CD14-positive monocyte (primary cell): Measurements from ENCODE around the gene OTUD3. TPM values are rescaled to one million over a fixed set of nuclear protein-coding genes. Genes with fewer than 3 reads are reported as not detected.

Experiments used
- DNase-seq, 3 donors: peaks; one replicate each; pipeline ENCODE4 v3.0.0-alpha.2; 2011 to 2022
- H2AFZ ChIP-seq: 2 replicates; pipeline ENCODE4 v1.6.0; 2012; ENCODE audit warnings: mild to moderate bottlenecking, low read depth, low read length, inconsistent platforms; ENCODE audit not compliant: insufficient read depth, poor library complexity, severe bottlenecking
- H3K27ac ChIP-seq, 2 donors: 1 replicate in 1 of 2; 2 replicates in 1 of 2; pipeline ENCODE4 v1.5.1; 2012 to 2013; ENCODE audit warnings: low read length in 2 of 2, control low read depth in 1 of 2, inconsistent platforms in 1 of 2, low read depth in 1 of 2, mild to moderate bottlenecking in 1 of 2
- H3K27me3 ChIP-seq, 2 donors: one replicate each; pipeline versions ENCODE4 v1.6.0 to v1.6.1; 2011 to 2013; ENCODE audit warnings: low read length in 2 of 2; ENCODE audit not compliant: control insufficient read depth in 2 of 2, insufficient read depth in 2 of 2
- H3K36me3 ChIP-seq, 2 donors: replicated peaks in 1 of 2; 1 replicate in 1 of 2; 2 replicates in 1 of 2; pipeline versions ENCODE4 v1.5.1 to v1.6.1; 2012 to 2013; ENCODE audit warnings: low read length in 2 of 2, control low read depth in 1 of 2, inconsistent platforms in 1 of 2, mild to moderate bottlenecking in 1 of 2; ENCODE audit not compliant: insufficient read depth in 2 of 2, control insufficient read depth in 1 of 2
- H3K4me1 ChIP-seq, 2 donors: 1 replicate in 1 of 2; 2 replicates in 1 of 2; pipeline versions ENCODE4 v1.5.1 to v1.6.1; 2012 to 2013; ENCODE audit warnings: low read length in 2 of 2, control low read depth in 1 of 2, inconsistent platforms in 1 of 2, mild to moderate bottlenecking in 1 of 2, moderate library complexity in 1 of 2; ENCODE audit not compliant: insufficient read depth in 2 of 2, control insufficient read depth in 1 of 2
- H3K4me2 ChIP-seq: replicated peaks from 2 replicates; pipeline ENCODE3; 2012; ENCODE audit warnings: low read length, moderate library complexity, mild to moderate bottlenecking; ENCODE audit not compliant: poor library complexity, severe bottlenecking; ENCODE audit errors: extremely low read depth
- H3K4me3 ChIP-seq, 3 experiments: fragments of 200-600 bp in 1 of 3; sonication (generic) in 1 of 3; replicated peaks in 1 of 3; 1 replicate in 2 of 3; 2 replicates in 1 of 3; pipeline ENCODE4 v1.5.1; 2011 to 2013; ENCODE audit warnings: low read length in 3 of 3, mild to moderate bottlenecking in 3 of 3, control low read depth in 2 of 3, low read depth in 2 of 3, inconsistent platforms in 1 of 3, moderate library complexity in 1 of 3
- H3K79me2 ChIP-seq: 2 replicates; pipeline ENCODE4 v1.6.0; 2012; ENCODE audit warnings: mild to moderate bottlenecking, control low read depth, inconsistent platforms, low read length, moderate library complexity; ENCODE audit not compliant: insufficient read depth
- H3K9ac ChIP-seq: 2 replicates; pipeline ENCODE4 v1.6.0; 2017; ENCODE audit warnings: low read length, mild to moderate bottlenecking; ENCODE audit not compliant: insufficient read depth, poor library complexity, severe bottlenecking
- H3K9me3 ChIP-seq, 2 donors: replicated peaks in 1 of 2; 1 replicate in 1 of 2; 2 replicates in 1 of 2; pipeline versions ENCODE4 v1.5.1 to v1.6.1; 2012 to 2013; ENCODE audit warnings: low read length in 2 of 2, control low read depth in 1 of 2; ENCODE audit not compliant: control insufficient read depth in 1 of 2, insufficient read depth in 1 of 2
- H4K20me1 ChIP-seq: 2 replicates; pipeline ENCODE4 v1.6.0; 2012; ENCODE audit warnings: mild to moderate bottlenecking, low read length, control low read depth, moderate library complexity; ENCODE audit not compliant: insufficient read depth
- H3K27ac Mint-ChIP-seq, 7 donors: one replicate each; pipeline ENCODE4 v1.8.0; 2020; ENCODE audit warnings: mild to moderate bottlenecking in 7 of 7, mixed read lengths in 7 of 7, moderate library complexity in 6 of 7, inconsistent platforms in 2 of 7
- H3K27me3 Mint-ChIP-seq, 3 donors: one replicate each; pipeline ENCODE4 v1.8.0; 2021 to 2022; ENCODE audit warnings: low read depth in 3 of 3, mild to moderate bottlenecking in 3 of 3, mixed read lengths in 3 of 3, moderate library complexity in 3 of 3, inconsistent platforms in 1 of 3
- H3K36me3 Mint-ChIP-seq, 2 donors: one replicate each; pipeline ENCODE4 v1.8.0; 2020; ENCODE audit warnings: mixed read lengths in 2 of 2, inconsistent platforms in 1 of 2, mild to moderate bottlenecking in 1 of 2
- H3K4me1 Mint-ChIP-seq: one replicate; pipeline ENCODE4 v1.8.0; 2020; ENCODE audit warnings: mild to moderate bottlenecking, mixed read lengths
- H3K4me3 Mint-ChIP-seq, 2 donors: one replicate each; pipeline ENCODE4 v1.8.0; 2020; ENCODE audit warnings: mild to moderate bottlenecking in 2 of 2, mixed read lengths in 2 of 2, moderate library complexity in 1 of 2
- H3K9me3 Mint-ChIP-seq, 7 donors: one replicate each; pipeline ENCODE4 v1.8.0; 2020 to 2022; ENCODE audit warnings: mixed read lengths in 7 of 7, mild to moderate bottlenecking in 6 of 7, moderate library complexity in 6 of 7, inconsistent platforms in 2 of 7
- CTCF ChIP-seq: fragments of 200-600 bp; IDR thresholded peaks from one replicate; pipeline ENCODE4 v1.8.0; 2022; ENCODE audit warnings: antibody characterized with exemption, mild to moderate bottlenecking
- WGBS: methylation state at CpG from one replicate; pipeline ENCODE4 v1.1.5; 2013; ENCODE audit warnings: missing lambda C conversion rate; ENCODE audit not compliant: insufficient coverage; 5-methylcytosine and 5-hydroxymethylcytosine counted together
- intact Hi-C, 2 donors: fragments of 100-400 bp; cut with micrococcal nuclease; formaldehyde crosslinking; loops; one replicate each; pipeline versions ENCODE4 v1.15.0 to v1.15.1; 2023
- polyA plus RNA-seq, 3 donors: library from polyadenylated mRNA; depleted of rRNA in 1 of 3; unstranded in 2 of 3; stranded (reverse) in 1 of 3; fragments of 300-500 nt in 2 of 3; fragments of >200 nt in 1 of 3; fragmentation: Illumina TruSeq in 2 of 3; gene quantifications; 1 replicate in 2 of 3; 2 replicates in 1 of 3; pipeline ENCODE4 v1.2.3, GENCODE V29; 2012 to 2021

OTUD3 gene
- polyA plus RNA-seq, 3 donors: 0.05 to 3.8 (median 1.2) TPM

DNA sequence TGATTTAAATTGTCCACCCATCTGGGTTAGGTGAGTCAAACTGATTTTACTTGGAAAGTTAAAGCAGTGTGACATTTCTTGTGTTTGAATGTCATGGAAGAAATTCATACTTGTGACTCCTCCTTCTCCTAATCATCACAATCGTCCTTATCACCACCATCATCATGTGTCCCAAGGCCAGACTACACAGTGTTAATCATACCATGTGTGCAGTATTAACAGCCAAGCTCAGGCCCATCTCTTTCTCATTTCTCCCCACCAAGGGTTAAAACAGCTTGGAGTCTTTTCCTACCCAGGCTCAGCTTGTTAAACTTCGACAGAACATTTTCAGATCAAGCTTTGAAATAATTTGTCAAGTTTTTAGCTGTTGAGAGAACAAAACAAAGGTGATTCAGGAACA, 63.7 kb downstream of the OTUD3 start:
- Mint-ChIP-seq H3K4me1 (no peaks in the 10 kb centered on the region), H3K36me3 (no peaks in the 10 kb centered on the region), H3K9me3 (peaks cover 0 to 5% (median 0%) of the 10 kb centered on the region in 7 donors), H3K27ac (no peak overlapping the region), H3K27me3 (peaks cover 2 to 25% (median 14%) of the 10 kb centered on the region in 3 donors), H3K4me3 (no peak overlapping the region)
- Histone ChIP-seq H3K27me3 (peaks cover 2 to 5% of the 10 kb centered on the region in 2 donors), H2AFZ (no peak overlapping the region), H3K36me3 (no peaks in the 10 kb centered on the region), H3K4me3 (no peak overlapping the region), H3K9ac (no peak overlapping the region), H3K4me1 (no peaks in the 10 kb centered on the region), H3K27ac (no peak overlapping the region), H3K9me3 (no peaks in the 10 kb centered on the region), H3K4me2 (no peak overlapping the region), H3K79me2 (no peaks in the 10 kb centered on the region), H4K20me1 (no peaks in the 10 kb centered on the region)
- intact Hi-C loops: no loop called here
- 63% methylated on average over 1 of the region's 2 CpGs for WGBS
- TF ChIP-seq CTCF: no peak
- no peak for DNase-seq

DNA sequence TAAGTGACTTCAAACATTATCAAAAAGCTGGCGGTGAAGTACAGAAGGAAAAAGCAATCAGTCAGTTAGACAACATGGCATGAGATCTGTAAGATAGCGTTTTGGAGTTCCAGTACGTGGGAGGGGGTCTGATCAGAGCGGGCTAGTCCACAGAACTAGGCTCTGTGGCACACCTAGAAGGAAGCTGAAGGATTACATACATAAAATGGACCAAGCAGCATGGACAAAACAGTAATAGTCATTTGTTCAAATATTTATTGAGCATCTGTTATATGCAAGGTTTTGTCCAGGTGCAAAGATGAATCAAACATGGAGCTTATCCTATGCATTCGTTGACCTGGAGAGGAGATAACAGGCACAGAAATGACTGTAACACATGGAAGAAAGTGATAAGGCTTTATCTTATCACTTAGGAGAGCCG, 64.1 kb downstream of the OTUD3 start:
- DNase-seq: no peak
- intact Hi-C loops: no loop called here
- Histone ChIP-seq H3K4me3 (no peak overlapping the region), H2AFZ (no peak overlapping the region), H3K79me2 (no peaks in the 10 kb centered on the region), H4K20me1 (no peaks in the 10 kb centered on the region), H3K27me3 (peaks cover 2 to 5% of the 10 kb centered on the region in 2 donors), H3K27ac (no peak overlapping the region), H3K4me1 (no peaks in the 10 kb centered on the region), H3K9ac (no peak overlapping the region), H3K4me2 (no peak overlapping the region), H3K36me3 (no peaks in the 10 kb centered on the region), H3K9me3 (no peaks in the 10 kb centered on the region)
- no peaks in the 10 kb centered on the region for H3K4me1 Mint-ChIP-seq
- H3K9me3 Mint-ChIP-seq: peaks cover 0 to 5% (median 0%) of the 10 kb centered on the region in 7 donors
- no peak overlapping the region for H3K4me3 Mint-ChIP-seq
- WGBS: 92% methylated on average over 2 of the region's 6 CpGs
- TF ChIP-seq CTCF: no peak
- H3K27ac Mint-ChIP-seq: no peak overlapping the region
- H3K36me3 Mint-ChIP-seq: no peaks in the 10 kb centered on the region
- H3K27me3 Mint-ChIP-seq: peaks cover 4 to 25% (median 14%) of the 10 kb centered on the region in 3 donors
